IPS DF 19.7 (cell line): ENCODE data around the gene PI4KA.
"Not testable (repeated sequence)": the region's sequence is repeated elsewhere in the genome, so short reads cannot be mapped to it uniquely, and the experiment has no call there.

Source experiments
- DNase-seq: peaks from one replicate; pipeline ENCODE4 v3.0.0-alpha.2; 2013; ENCODE audit warnings: low read depth, low spot score

PI4KA gene

GRCh38 chr22:20696056-20696455 lies 162.6 kb downstream of the PI4KA start:
- not testable (repeated sequence) for DNase-seq

GRCh38 chr22:20695205-20695604 lies 163.4 kb downstream of the PI4KA start:
- not testable (repeated sequence) for DNase-seq

- DNase-seq, result not testable (repeated sequence)
Observed at GRCh38 chr22:20694256-20694655, 164.4 kb downstream of the PI4KA start.

- not testable (repeated sequence) for DNase-seq
Observed at GRCh38 chr22:20692926-20693325, 165.7 kb downstream of the PI4KA start.

- DNase-seq, result not testable (repeated sequence)
Observed at GRCh38 chr22:20690586-20691317, 167.9 kb downstream of the PI4KA start.

GRCh38 chr22:20687356-20688172 lies 171.0 kb downstream of the PI4KA start:
- DNase-seq, result not testable (repeated sequence)

- DNase-seq, result not testable (repeated sequence)
Observed at GRCh38 chr22:20685764-20686163, 172.8 kb downstream of the PI4KA start.

- DNase-seq, result not testable (repeated sequence)
Observed at GRCh38 chr22:20678792-20679435, 179.7 kb downstream of the PI4KA start.

- DNase-seq, result no peak
Observed at GRCh38 chr22:20677684-20678242, 180.8 kb downstream of the PI4KA start.

GRCh38 chr22:20675613-20676012 lies 183.0 kb downstream of the PI4KA start:
- DNase-seq, result not testable (repeated sequence)

GRCh38 chr22:20674998-20675397 lies 183.6 kb downstream of the PI4KA start:
- no peak for DNase-seq

- DNase-seq, result no peak
Observed at GRCh38 chr22:20673295-20674195, 185.1 kb downstream of the PI4KA start.

GRCh38 chr22:20672732-20673131 lies 185.9 kb downstream of the PI4KA start:
- no peak for DNase-seq

GRCh38 chr22:20672082-20672424 lies 186.6 kb downstream of the PI4KA start:
- no peak for DNase-seq

- DNase-seq, result no peak
Observed at GRCh38 chr22:20671409-20672081, 187.1 kb downstream of the PI4KA start.

- DNase-seq, result not testable (repeated sequence)
Observed at GRCh38 chr22:20670457-20671261, 188.0 kb downstream of the PI4KA start.

- DNase-seq, result not testable (repeated sequence)
Observed at GRCh38 chr22:20669884-20670283, 188.7 kb downstream of the PI4KA start.

- not testable (repeated sequence) for DNase-seq
Observed at GRCh38 chr22:20669471-20669870, 189.1 kb downstream of the PI4KA start.

- DNase-seq, result not testable (repeated sequence)
Observed at GRCh38 chr22:20668769-20669168, 189.8 kb downstream of the PI4KA start.
